ENCODE measurements around the gene ZNG1A.
"Not testable (repeated sequence)": the region's sequence is repeated elsewhere in the genome, so short reads cannot be mapped to it uniquely, and the experiment has no call there.

DNA sequence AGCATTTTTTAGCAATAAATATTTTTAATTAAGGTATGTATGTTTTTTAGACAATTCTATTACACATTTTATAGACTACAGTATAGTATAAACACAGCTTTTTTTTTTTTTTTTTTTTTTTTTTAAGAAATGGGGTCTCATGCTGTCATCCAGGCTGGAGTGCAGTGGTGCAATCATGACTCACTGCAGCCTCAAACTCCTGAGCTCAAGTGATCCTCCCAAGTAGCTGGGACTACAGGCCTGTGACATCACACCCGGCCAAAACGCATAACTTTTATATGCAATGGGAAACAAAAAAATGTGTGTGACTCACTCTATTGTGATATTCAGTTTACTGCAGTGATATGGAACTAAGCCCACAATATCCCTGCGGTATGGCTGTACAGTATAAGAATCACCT is 9.1 kb downstream of the ZNG1A start:
- TF ChIP-seq, protein P1, sequence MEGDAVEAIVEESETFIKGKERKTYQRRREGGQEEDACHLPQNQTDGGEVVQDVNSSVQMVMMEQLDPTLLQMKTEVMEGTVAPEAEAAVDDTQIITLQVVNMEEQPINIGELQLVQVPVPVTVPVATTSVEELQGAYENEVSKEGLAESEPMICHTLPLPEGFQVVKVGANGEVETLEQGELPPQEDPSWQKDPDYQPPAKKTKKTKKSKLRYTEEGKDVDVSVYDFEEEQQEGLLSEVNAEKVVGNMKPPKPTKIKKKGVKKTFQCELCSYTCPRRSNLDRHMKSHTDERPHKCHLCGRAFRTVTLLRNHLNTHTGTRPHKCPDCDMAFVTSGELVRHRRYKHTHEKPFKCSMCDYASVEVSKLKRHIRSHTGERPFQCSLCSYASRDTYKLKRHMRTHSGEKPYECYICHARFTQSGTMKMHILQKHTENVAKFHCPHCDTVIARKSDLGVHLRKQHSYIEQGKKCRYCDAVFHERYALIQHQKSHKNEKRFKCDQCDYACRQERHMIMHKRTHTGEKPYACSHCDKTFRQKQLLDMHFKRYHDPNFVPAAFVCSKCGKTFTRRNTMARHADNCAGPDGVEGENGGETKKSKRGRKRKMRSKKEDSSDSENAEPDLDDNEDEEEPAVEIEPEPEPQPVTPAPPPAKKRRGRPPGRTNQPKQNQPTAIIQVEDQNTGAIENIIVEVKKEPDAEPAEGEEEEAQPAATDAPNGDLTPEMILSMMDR (IDR thresholded peaks at IDR 0.05 in 8 of 11, conservative IDR thresholded peaks at IDR 0.05 in 3 of 11): not testable (repeated sequence)
- TF ChIP-seq POLR2AphosphoS5, POLR2A (IDR thresholded peaks at IDR 0.05): not testable (repeated sequence)
